ENCODE results near the gene NPAS3.

Gene NPAS3

DNA sequence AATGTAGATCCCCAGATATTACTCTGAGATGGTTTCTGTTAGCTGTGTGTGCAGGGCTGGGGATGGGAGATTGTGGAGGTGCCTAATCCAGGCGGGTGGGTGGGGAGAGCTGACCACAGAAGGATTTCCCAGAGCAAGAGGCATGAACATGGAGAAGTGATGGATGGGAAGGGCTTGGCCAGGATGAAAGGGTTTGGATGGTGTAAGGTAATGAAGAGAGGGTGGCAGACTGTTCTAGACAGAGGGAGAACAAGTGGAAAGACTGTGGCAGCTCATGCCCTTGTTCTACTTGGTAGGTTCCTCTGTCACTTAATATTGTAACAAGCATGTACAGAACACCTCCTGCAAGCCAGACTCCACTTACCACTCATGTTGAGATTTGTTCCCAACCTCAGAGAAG is 187.8 kb downstream of the NPAS3 start:
- H3K9me3 ChIP-seq (ENCODE audit: insufficient read depth, low read depth, low read length), result no peaks in the 10 kb centered on the region
- H3K36me3 ChIP-seq (ENCODE audit: insufficient read depth, low read length), result no peaks in the 10 kb centered on the region
- no peak overlapping the region for H3K4me3 ChIP-seq (ENCODE audit: low read length)
- 93% methylated on average over 1 of the region's 1 CpG for WGBS
- H3K27me3 ChIP-seq (ENCODE audit: insufficient read depth, low read length), result no peaks in the 10 kb centered on the region
- peaks cover 3% of the 10 kb centered on the region; the same call in 1 of the 2 replicates for H3K4me1 ChIP-seq (ENCODE audit: insufficient read depth, low read length)
- H3K27ac ChIP-seq (ENCODE audit: low read depth, low read length), result no peak overlapping the region
- no peak overlapping the region for H3K9ac ChIP-seq (ENCODE audit: low read depth, low read length)

DNA sequence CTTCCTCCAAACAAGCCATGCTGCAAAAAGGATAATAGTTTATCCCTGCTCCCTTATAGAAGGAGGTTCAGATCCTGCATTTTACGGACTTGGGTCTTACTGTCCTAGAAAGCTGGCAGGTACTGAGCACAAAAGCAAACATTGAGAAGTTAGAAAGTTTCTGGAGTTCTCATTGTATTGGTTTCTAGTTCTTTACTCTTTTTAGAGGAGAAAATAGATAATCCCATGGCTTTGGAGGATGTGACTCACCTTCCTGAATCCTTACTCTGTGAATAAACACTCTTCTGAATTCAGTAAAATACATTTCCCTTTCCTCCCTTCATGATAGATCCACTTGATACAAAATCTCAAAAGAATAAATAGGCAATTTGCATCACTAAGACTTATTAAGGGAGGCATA is 188.9 kb downstream of the NPAS3 start:
- no peaks in the 10 kb centered on the region for H3K27me3 ChIP-seq (ENCODE audit: insufficient read depth, low read length)
- H3K4me3 ChIP-seq (ENCODE audit: low read length), result no peak overlapping the region

DNA sequence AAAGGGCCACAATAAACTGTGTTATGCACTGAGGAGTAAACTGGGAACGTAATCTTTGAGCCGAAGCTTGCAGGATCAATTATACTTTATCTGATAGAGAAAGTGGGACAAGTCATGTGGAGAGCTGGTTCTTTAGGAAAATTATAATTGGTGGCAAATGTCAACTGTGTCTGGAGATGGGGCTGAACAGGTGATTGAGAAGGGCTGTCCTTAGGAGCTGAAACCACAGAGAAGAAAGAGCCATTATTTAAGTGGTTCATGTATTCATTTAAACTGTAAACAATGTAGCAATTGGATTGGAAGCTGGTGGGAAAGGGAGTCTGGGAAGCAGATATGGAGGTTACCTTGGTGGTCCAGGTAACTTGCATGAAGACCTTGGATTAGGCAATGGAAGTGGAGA is 193.1 kb downstream of the NPAS3 start:
- H3K27ac ChIP-seq (ENCODE audit: low read depth, low read length), result no peak overlapping the region
- no peak overlapping the region for H3K9ac ChIP-seq (ENCODE audit: low read depth, low read length)
- H3K36me3 ChIP-seq (ENCODE audit: insufficient read depth, low read length), result no peaks in the 10 kb centered on the region
- peaks cover 4% of the 10 kb centered on the region; the same call in 1 of the 2 replicates for H3K27me3 ChIP-seq (ENCODE audit: insufficient read depth, low read length)
- H3K9me3 ChIP-seq (ENCODE audit: insufficient read depth, low read depth, low read length), result no peaks in the 10 kb centered on the region
- peaks cover 24% of the 10 kb centered on the region for H3K4me1 ChIP-seq (ENCODE audit: insufficient read depth, low read length)
- WGBS, result 98% methylated on average over 2 of the region's 2 CpGs
- no peak overlapping the region for H3K4me3 ChIP-seq (ENCODE audit: low read length)

More for the DNA sequence above, 188.9 kb downstream of the NPAS3 start:
- Histone ChIP-seq H3K4me1 (ENCODE audit: insufficient read depth, low read length) (peaks cover 3% of the 10 kb centered on the region; the same call in 1 of the 2 replicates), H3K9ac (ENCODE audit: low read depth, low read length) (no peak overlapping the region), H3K27ac (ENCODE audit: low read depth, low read length) (no peak overlapping the region), H3K9me3 (ENCODE audit: insufficient read depth, low read depth, low read length) (no peaks in the 10 kb centered on the region), H3K36me3 (ENCODE audit: insufficient read depth, low read length) (no peaks in the 10 kb centered on the region)
- WGBS, result 87% methylated on average over 1 of the region's 1 CpG

DNA sequence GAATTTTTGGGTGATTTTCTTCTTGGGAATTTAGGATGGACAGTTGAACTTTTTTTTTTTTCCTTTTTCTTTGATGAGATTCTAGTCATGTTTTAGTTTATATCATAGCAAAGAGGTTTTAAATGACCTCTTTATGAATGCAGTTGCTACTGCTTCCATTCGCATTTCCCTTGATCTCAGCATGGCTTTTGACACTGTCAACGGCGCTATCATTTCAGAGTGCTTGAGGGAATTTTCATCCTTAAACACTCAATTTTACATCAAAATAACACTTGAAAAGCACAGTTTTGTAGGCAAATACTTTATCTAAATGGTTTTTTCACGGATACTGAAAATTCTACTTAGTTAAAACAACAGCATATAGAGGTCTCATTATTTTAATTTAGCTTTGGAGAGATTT is 195.5 kb downstream of the NPAS3 start:
- Histone ChIP-seq H3K4me3 (ENCODE audit: low read length) (no peak overlapping the region), H3K9me3 (ENCODE audit: insufficient read depth, low read depth, low read length) (no peaks in the 10 kb centered on the region), H3K36me3 (ENCODE audit: insufficient read depth, low read length) (no peaks in the 10 kb centered on the region), H3K4me1 (ENCODE audit: insufficient read depth, low read length) (peaks cover 21% of the 10 kb centered on the region), H3K27me3 (ENCODE audit: insufficient read depth, low read length) (peaks cover 4% of the 10 kb centered on the region; the same call in 1 of the 2 replicates), H3K27ac (ENCODE audit: low read depth, low read length) (no peak overlapping the region), H3K9ac (ENCODE audit: low read depth, low read length) (no peak overlapping the region)
- WGBS, result 13% methylated on average over 3 of the region's 4 CpGs

DNA sequence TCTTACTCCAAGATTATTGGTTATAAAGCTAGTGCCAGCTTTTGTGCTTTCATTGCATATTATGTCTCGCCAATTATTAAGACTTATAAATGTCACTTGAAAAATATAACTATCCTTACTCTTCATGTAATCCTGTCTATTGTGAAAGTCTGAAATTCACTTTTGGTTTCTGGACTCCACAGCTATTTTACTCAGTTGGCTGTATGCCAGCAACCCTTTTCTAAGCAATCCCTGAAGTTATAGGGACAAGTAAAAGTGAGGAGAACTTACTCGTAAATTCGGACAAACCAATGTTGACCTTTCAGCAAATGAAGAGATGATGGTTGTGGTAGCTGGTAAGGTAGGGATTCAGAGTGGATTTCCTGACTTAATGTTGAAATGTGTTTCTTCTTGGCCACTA is 196.3 kb downstream of the NPAS3 start:
- Histone ChIP-seq H3K4me1 (ENCODE audit: insufficient read depth, low read length) (peaks cover 21% of the 10 kb centered on the region), H3K4me3 (ENCODE audit: low read length) (no peak overlapping the region), H3K36me3 (ENCODE audit: insufficient read depth, low read length) (no peaks in the 10 kb centered on the region), H3K9me3 (ENCODE audit: insufficient read depth, low read depth, low read length) (no peaks in the 10 kb centered on the region), H3K27me3 (ENCODE audit: insufficient read depth, low read length) (peaks cover 4% of the 10 kb centered on the region; the same call in 1 of the 2 replicates), H3K27ac (ENCODE audit: low read depth, low read length) (no peak overlapping the region), H3K9ac (ENCODE audit: low read depth, low read length) (no peak overlapping the region)
- WGBS, result 89% methylated on average over 2 of the region's 3 CpGs

DNA sequence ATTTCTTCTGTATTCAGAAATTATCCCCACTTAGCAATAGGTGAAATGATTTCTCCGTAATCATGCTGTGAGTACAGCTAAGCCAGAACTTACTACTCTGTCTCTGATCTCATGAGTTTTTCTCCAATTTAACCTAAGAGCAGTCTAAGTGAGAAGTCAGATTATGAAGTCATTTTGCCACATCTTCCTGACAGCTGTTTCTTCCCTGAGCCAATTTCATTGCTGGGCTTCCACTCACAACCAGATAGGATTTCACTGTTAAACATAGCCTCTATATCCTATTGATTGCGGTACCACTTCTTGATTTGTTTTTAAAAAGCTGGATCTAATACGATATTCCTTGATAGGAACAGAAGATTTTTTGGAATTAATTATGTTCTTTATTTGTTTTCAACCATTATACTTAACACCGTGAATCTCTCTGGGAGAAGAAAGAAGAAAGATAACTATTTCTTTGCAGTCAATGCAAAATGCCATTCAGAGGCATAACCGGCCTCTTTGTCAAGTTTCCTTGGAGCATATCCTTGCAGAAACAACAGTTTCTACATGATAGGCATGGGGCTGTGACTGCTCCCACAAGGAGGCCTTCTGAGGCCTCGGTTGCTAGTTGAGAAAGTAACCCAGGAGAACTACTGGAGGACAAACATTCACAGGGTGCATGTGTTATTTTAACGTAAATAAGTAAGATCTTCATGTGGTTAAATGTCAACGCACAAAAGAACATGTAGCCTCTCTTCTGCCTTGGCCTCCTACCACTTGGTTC is 212.2 kb downstream of the NPAS3 start:
- no peak overlapping the region for H3K9ac ChIP-seq (ENCODE audit: low read depth, low read length)
- H3K27ac ChIP-seq (ENCODE audit: low read depth, low read length), result no peak overlapping the region
- no peaks in the 10 kb centered on the region for H3K36me3 ChIP-seq (ENCODE audit: insufficient read depth, low read length)
- WGBS, result 95% methylated on average over 8 of the region's 8 CpGs
- no peak overlapping the region for H3K4me3 ChIP-seq (ENCODE audit: low read length)
- H3K4me1 ChIP-seq (ENCODE audit: insufficient read depth, low read length), result no peaks in the 10 kb centered on the region
- no peaks in the 10 kb centered on the region for H3K27me3 ChIP-seq (ENCODE audit: insufficient read depth, low read length)
- H3K9me3 ChIP-seq (ENCODE audit: insufficient read depth, low read depth, low read length), result no peaks in the 10 kb centered on the region

DNA sequence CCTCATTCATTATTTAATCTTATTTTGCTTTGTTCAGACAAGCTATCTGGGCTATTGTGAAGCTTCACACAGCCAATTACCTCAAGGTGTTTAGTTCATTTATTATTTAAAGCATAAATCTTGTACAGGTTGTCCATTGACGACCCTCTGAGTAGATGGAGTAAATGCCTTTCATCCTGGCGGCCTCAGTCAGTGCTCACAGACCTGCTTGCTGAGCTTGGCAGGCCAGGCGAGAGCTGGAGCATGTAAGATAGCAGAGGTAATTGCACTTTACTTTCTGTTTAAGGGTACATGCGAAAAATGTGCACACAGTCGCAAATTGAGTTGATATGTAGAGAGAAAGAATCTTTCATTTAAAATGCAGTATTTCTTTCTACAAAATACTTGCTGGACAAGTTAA is 224.4 kb downstream of the NPAS3 start:
- 90% methylated on average over 4 of the region's 5 CpGs for WGBS
- Histone ChIP-seq H3K27ac (ENCODE audit: low read depth, low read length) (no peak overlapping the region), H3K9me3 (ENCODE audit: insufficient read depth, low read depth, low read length) (no peaks in the 10 kb centered on the region), H3K9ac (ENCODE audit: low read depth, low read length) (no peak overlapping the region), H3K27me3 (ENCODE audit: insufficient read depth, low read length) (no peaks in the 10 kb centered on the region), H3K4me1 (ENCODE audit: insufficient read depth, low read length) (peaks cover 17% of the 10 kb centered on the region), H3K4me3 (ENCODE audit: low read length) (no peak overlapping the region), H3K36me3 (ENCODE audit: insufficient read depth, low read length) (no peaks in the 10 kb centered on the region)

DNA sequence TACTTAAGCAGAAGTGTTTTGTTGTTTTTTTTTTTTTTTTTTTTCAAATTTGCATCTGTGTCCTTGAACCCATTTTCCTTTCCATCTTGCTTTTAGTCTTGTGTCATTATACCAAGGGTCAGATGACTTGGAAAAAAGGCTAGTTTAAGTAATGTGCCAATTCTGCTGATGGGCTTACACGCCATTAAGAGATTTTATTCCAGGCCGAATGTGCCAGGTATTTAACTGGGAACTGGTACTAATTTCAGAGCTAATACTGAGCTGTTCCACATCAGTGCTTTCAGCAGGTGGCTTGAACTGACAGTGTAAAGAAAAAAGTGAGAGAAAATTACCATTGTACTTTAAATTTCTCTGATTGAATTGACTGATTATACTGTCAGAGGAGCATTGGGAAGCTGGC is 224.9 kb downstream of the NPAS3 start:
- H3K36me3 ChIP-seq (ENCODE audit: insufficient read depth, low read length), result no peaks in the 10 kb centered on the region
- no peak overlapping the region for H3K4me3 ChIP-seq (ENCODE audit: low read length)
- peaks cover 17% of the 10 kb centered on the region for H3K4me1 ChIP-seq (ENCODE audit: insufficient read depth, low read length)
- no peaks in the 10 kb centered on the region for H3K9me3 ChIP-seq (ENCODE audit: insufficient read depth, low read depth, low read length)
- no peak overlapping the region for H3K27ac ChIP-seq (ENCODE audit: low read depth, low read length)
- no peaks in the 10 kb centered on the region for H3K27me3 ChIP-seq (ENCODE audit: insufficient read depth, low read length)
- 94% methylated on average over 2 of the region's 2 CpGs for WGBS
- no peak overlapping the region for H3K9ac ChIP-seq (ENCODE audit: low read depth, low read length)

DNA sequence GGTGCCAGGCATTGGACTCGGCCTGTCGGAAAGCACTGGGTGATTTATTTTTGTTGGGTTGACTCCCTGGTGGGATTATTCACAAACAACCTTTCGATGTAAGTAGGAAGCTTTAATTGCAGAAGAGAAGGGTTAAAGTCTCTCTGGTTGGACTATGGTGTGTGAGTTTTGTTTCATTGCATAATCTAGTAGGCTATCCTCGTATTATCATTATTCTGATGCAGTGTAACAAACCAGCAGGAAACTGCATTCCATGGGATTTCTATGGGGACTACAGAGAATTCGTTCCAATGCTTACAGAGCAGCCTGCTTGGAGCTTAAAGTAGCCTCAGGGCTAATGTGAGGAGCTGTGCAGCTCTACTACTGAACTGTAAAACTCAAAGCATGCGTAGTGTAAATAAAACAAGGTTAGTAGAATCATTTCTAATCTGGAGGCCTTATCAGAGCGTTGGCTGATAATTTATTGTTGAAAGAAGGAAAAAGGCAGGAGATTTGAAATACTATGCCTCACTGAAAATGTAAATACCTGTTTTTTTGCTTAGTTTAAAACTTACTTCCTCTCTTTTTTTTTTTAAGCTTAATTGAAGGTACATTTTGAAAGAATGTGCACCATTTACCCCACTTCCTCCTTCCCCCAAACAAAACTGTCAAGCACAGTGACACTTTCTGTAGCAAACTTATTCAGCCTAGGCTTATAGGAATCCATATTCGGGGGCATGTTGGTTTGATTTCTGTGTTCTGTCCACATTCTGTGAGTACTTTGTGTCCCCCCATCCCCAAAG is 226.7 kb downstream of the NPAS3 start:
- 70% methylated on average over 8 of the region's 8 CpGs for WGBS
- no peak overlapping the region for H3K9ac ChIP-seq (ENCODE audit: low read depth, low read length)
- no peak overlapping the region for H3K27ac ChIP-seq (ENCODE audit: low read depth, low read length)

DNA sequence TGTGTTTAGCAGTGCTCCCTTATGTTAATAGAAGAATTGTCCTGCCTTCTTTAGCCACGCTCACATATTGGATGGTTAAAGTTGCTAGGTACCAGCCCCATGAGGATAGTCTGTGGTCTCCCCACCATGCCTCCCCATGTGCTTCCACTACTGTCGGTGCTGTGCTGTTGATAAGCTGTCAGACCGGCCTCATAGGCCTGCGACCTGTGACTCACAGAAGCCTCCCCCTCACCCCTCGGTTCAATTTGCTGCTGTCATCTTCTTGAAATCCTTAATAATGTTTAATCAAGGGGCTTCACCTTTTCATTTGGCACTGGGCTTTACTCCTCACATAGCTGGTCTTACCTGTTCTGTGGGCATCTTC is 227.2 kb downstream of the NPAS3 start:
- H3K9me3 ChIP-seq (ENCODE audit: insufficient read depth, low read depth, low read length), result no peaks in the 10 kb centered on the region
- H3K36me3 ChIP-seq (ENCODE audit: insufficient read depth, low read length), result no peaks in the 10 kb centered on the region
- WGBS, result 78% methylated on average over 5 of the region's 5 CpGs
- H3K27me3 ChIP-seq (ENCODE audit: insufficient read depth, low read length), result no peaks in the 10 kb centered on the region
- no peak overlapping the region for H3K9ac ChIP-seq (ENCODE audit: low read depth, low read length)
- H3K27ac ChIP-seq (ENCODE audit: low read depth, low read length), result no peak overlapping the region
- no peak overlapping the region for H3K4me3 ChIP-seq (ENCODE audit: low read length)
- peaks cover 17% of the 10 kb centered on the region for H3K4me1 ChIP-seq (ENCODE audit: insufficient read depth, low read length)

More for the DNA sequence above, 226.7 kb downstream of the NPAS3 start:
- H3K9me3 ChIP-seq (ENCODE audit: insufficient read depth, low read depth, low read length), result no peaks in the 10 kb centered on the region
- H3K4me1 ChIP-seq (ENCODE audit: insufficient read depth, low read length), result peaks cover 17% of the 10 kb centered on the region
- no peak overlapping the region for H3K4me3 ChIP-seq (ENCODE audit: low read length)
- H3K27me3 ChIP-seq (ENCODE audit: insufficient read depth, low read length), result no peaks in the 10 kb centered on the region
- H3K36me3 ChIP-seq (ENCODE audit: insufficient read depth, low read length), result no peaks in the 10 kb centered on the region

DNA sequence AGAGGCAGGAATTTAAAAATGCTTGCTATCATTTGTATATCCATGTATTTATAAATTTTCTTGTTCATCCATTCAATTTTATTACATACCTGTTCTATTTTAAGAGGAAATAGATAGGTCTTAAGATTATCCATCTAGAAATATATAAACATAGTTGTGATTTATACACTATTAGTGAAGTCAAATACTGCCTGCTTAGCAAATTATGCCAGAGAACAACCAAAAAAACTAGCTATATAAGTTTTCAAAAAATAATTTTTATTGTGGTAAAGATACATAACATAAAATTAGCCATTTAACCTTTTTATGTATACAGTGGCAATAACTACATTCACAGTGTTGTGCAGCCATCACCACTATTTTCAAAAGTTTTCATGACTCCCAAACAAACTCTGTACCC is 237.3 kb downstream of the NPAS3 start:
- no peaks in the 10 kb centered on the region for H3K36me3 ChIP-seq (ENCODE audit: insufficient read depth, low read length)
- no peak overlapping the region for H3K4me3 ChIP-seq (ENCODE audit: low read length)
- no peak overlapping the region for H3K27ac ChIP-seq (ENCODE audit: low read depth, low read length)
- H3K4me1 ChIP-seq (ENCODE audit: insufficient read depth, low read length), result no peaks in the 10 kb centered on the region
- no peaks in the 10 kb centered on the region for H3K27me3 ChIP-seq (ENCODE audit: insufficient read depth, low read length)
- no peak overlapping the region for H3K9ac ChIP-seq (ENCODE audit: low read depth, low read length)
- no peaks in the 10 kb centered on the region for H3K9me3 ChIP-seq (ENCODE audit: insufficient read depth, low read depth, low read length)

Data from HUES64 (cell line).